Activated naive CD8-positive, alpha-beta T cell treated with anti-CD3 and anti-CD28 coated beads, Interleukin-2, amount 50 U/mL, for 16 hours (primary cell): ENCODE measurements around the gene FCER2.

Experiments used
- DNase-seq: peaks from one replicate; pipeline ENCODE4 v3.0.0-alpha.2; 2020; ENCODE audit warnings: low read depth, low spot score

Gene FCER2

GRCh38 chr19:7704280-7705060 lies 2.5 kb upstream of the FCER2 start:
- no peak for DNase-seq

GRCh38 chr19:7703332-7703731 lies 1.4 kb upstream of the FCER2 start:
- DNase-seq: no peak

- no peak for DNase-seq
These were observed 780 bp downstream of the FCER2 start for GRCh38 chr19:7701049-7701653.

- no peak for DNase-seq
These were observed 2.2 kb downstream of the FCER2 start for GRCh38 chr19:7699417-7700401.

- DNase-seq: no peak
These were observed 2.9 kb downstream of the FCER2 start for GRCh38 chr19:7699003-7699402.

GRCh38 chr19:7698583-7698982 lies 3.3 kb downstream of the FCER2 start:
- DNase-seq: no peak

GRCh38 chr19:7697721-7698287 lies 4.1 kb downstream of the FCER2 start:
- no peak for DNase-seq

- DNase-seq: no peak
These were observed 7.4 kb downstream of the FCER2 start for GRCh38 chr19:7694499-7694898.

- no peak for DNase-seq
These were observed 9.4 kb downstream of the FCER2 start for GRCh38 chr19:7692417-7693088.

- DNase-seq: no peak
These were observed 10.4 kb downstream of the FCER2 start for GRCh38 chr19:7691497-7691896.

- no peak for DNase-seq
These were observed 11.1 kb downstream of the FCER2 start for GRCh38 chr19:7690779-7691258.

GRCh38 chr19:7689165-7689564 lies 12.8 kb downstream of the FCER2 start:
- no peak for DNase-seq

GRCh38 chr19:7687177-7687576 lies 14.8 kb downstream of the FCER2 start:
- DNase-seq: no peak

- DNase-seq: no peak
These were observed 16.1 kb downstream of the FCER2 start for GRCh38 chr19:7685546-7686445.

- no peak for DNase-seq
These were observed 19.6 kb downstream of the FCER2 start for GRCh38 chr19:7682175-7682855.

- peak; percentile 82 for DNase-seq
These were observed 20.4 kb downstream of the FCER2 start for GRCh38 chr19:7681340-7682174.

GRCh38 chr19:7680606-7681339 lies 21.2 kb downstream of the FCER2 start, which contains the start of gene TRAPPC5:
TSS of gene TRAPPC5 (plus strand) at chr19:7680833. CDS start at chr19:7682254, 1,421 bp downstream.
- DNase-seq: peak; percentile 63
